ENCODE data around the gene CFAP91.
"Not testable (repeated sequence)": the region's sequence is repeated elsewhere in the genome, so short reads cannot be mapped to it uniquely, and the experiment has no call there.

Gene CFAP91

GRCh38 chr3:119676020-119676419 lies 26.8 kb upstream of the CFAP91 start:
- in situ Hi-C loops (cut with HindIII; ENCODE audit: low pct_ligation_motif_present, low pct_unique_long_range_greater_than_20kb, low sequenced_read_pairs) = no loop called here
- DNase-seq = no peak

GRCh38 chr3:119676771-119677640 lies 25.8 kb upstream of the CFAP91 start, which contains the start of gene COX17:
TSS of gene COX17 (minus strand) at chr3:119677406. CDS start at chr3:119677310, 96 bp downstream.
- in situ Hi-C loops (cut with HindIII; ENCODE audit: low pct_ligation_motif_present, low pct_unique_long_range_greater_than_20kb, low sequenced_read_pairs) = no loop called here
- DNase-seq = peak; percentile 93

GRCh38 chr3:119677641-119677934 lies 25.2 kb upstream of the CFAP91 start:
- in situ Hi-C loops (cut with HindIII; ENCODE audit: low pct_ligation_motif_present, low pct_unique_long_range_greater_than_20kb, low sequenced_read_pairs) = no loop called here
- no peak for DNase-seq

- DNase-seq; in situ Hi-C loops (cut with HindIII; ENCODE audit: low pct_ligation_motif_present, low pct_unique_long_range_greater_than_20kb, low sequenced_read_pairs): not testable (repeated sequence)
Observed at GRCh38 chr3:119678209-119678608, 24.6 kb upstream of the CFAP91 start.

GRCh38 chr3:119679874-119680273 lies 22.9 kb upstream of the CFAP91 start:
- no peak for DNase-seq
- in situ Hi-C loops (cut with HindIII; ENCODE audit: low pct_ligation_motif_present, low pct_unique_long_range_greater_than_20kb, low sequenced_read_pairs) = no loop called here

- in situ Hi-C loops (cut with HindIII; ENCODE audit: low pct_ligation_motif_present, low pct_unique_long_range_greater_than_20kb, low sequenced_read_pairs) = no loop called here
Observed at GRCh38 chr3:119681279-119681678, 21.5 kb upstream of the CFAP91 start.

GRCh38 chr3:119683421-119683820 lies 19.4 kb upstream of the CFAP91 start:
- no peak for DNase-seq
- in situ Hi-C loops (cut with HindIII; ENCODE audit: low pct_ligation_motif_present, low pct_unique_long_range_greater_than_20kb, low sequenced_read_pairs) = no loop called here

More at GRCh38 chr3:119681279-119681678, 21.5 kb upstream of the CFAP91 start:
- peak; percentile 39 for DNase-seq

GRCh38 chr3:119690043-119690656 lies 12.7 kb upstream of the CFAP91 start:
- in situ Hi-C loops (cut with HindIII; ENCODE audit: low pct_ligation_motif_present, low pct_unique_long_range_greater_than_20kb, low sequenced_read_pairs) = no loop called here
- peak; percentile 40 for DNase-seq

- in situ Hi-C loops (cut with HindIII; ENCODE audit: low pct_ligation_motif_present, low pct_unique_long_range_greater_than_20kb, low sequenced_read_pairs) = no loop called here
Observed at GRCh38 chr3:119695480-119695879, 7.3 kb upstream of the CFAP91 start.

GRCh38 chr3:119697394-119697793 lies 5.4 kb upstream of the CFAP91 start:
- no peak for DNase-seq
- in situ Hi-C loops (cut with HindIII; ENCODE audit: low pct_ligation_motif_present, low pct_unique_long_range_greater_than_20kb, low sequenced_read_pairs) = no loop called here

More at GRCh38 chr3:119695480-119695879, 7.3 kb upstream of the CFAP91 start:
- no peak for DNase-seq

GRCh38 chr3:119700269-119700919 lies 2.4 kb upstream of the CFAP91 start:
- DNase-seq = peak; percentile 44
- in situ Hi-C loops (cut with HindIII; ENCODE audit: low pct_ligation_motif_present, low pct_unique_long_range_greater_than_20kb, low sequenced_read_pairs) = no loop called here

GRCh38 chr3:119700920-119701734 lies 1.7 kb upstream of the CFAP91 start:
- in situ Hi-C loops (cut with HindIII; ENCODE audit: low pct_ligation_motif_present, low pct_unique_long_range_greater_than_20kb, low sequenced_read_pairs) = no loop called here
- DNase-seq = no peak

GRCh38 chr3:119703820-119704531 lies 1.2 kb downstream of the CFAP91 start:
- in situ Hi-C loops (cut with HindIII; ENCODE audit: low pct_ligation_motif_present, low pct_unique_long_range_greater_than_20kb, low sequenced_read_pairs) = no loop called here
- no peak for DNase-seq

- no peak for DNase-seq
- in situ Hi-C loops (cut with HindIII; ENCODE audit: low pct_ligation_motif_present, low pct_unique_long_range_greater_than_20kb, low sequenced_read_pairs) = no loop called here
Observed at GRCh38 chr3:119715105-119715504, 12.3 kb downstream of the CFAP91 start.

- in situ Hi-C loops (cut with HindIII; ENCODE audit: low pct_ligation_motif_present, low pct_unique_long_range_greater_than_20kb, low sequenced_read_pairs) = no loop called here
- no peak for DNase-seq
Observed at GRCh38 chr3:119716998-119717397, 14.2 kb downstream of the CFAP91 start.

- in situ Hi-C loops (cut with HindIII; ENCODE audit: low pct_ligation_motif_present, low pct_unique_long_range_greater_than_20kb, low sequenced_read_pairs) = no loop called here
Observed at GRCh38 chr3:119717520-119717919, 14.7 kb downstream of the CFAP91 start.

GRCh38 chr3:119723022-119723421 lies 20.2 kb downstream of the CFAP91 start:
- in situ Hi-C loops (cut with HindIII; ENCODE audit: low pct_ligation_motif_present, low pct_unique_long_range_greater_than_20kb, low sequenced_read_pairs) = no loop called here
- no peak for DNase-seq

More at GRCh38 chr3:119717520-119717919, 14.7 kb downstream of the CFAP91 start:
- DNase-seq = no peak

GRCh38 chr3:119726909-119727308 lies 24.1 kb downstream of the CFAP91 start:
- no peak for DNase-seq
- in situ Hi-C loops (cut with HindIII; ENCODE audit: low pct_ligation_motif_present, low pct_unique_long_range_greater_than_20kb, low sequenced_read_pairs) = no loop called here
